HG02970 (cell line): ENCODE data around the gene MOV10L1.
"Not testable (repeated sequence)": the region's sequence is repeated elsewhere in the genome, so short reads cannot be mapped to it uniquely, and the experiment has no call there.

ENCODE experiments used
- ATAC-seq: cut with Tn5 transposase; IDR thresholded peaks from one replicate; pipeline ENCODE4 v1.9.1; 2021; ENCODE audit warnings: mild to moderate bottlenecking, moderate library complexity, moderate number of reproducible peaks; ENCODE audit not compliant: unreplicated experiment, low FRiP score

MOV10L1 gene

DNA sequence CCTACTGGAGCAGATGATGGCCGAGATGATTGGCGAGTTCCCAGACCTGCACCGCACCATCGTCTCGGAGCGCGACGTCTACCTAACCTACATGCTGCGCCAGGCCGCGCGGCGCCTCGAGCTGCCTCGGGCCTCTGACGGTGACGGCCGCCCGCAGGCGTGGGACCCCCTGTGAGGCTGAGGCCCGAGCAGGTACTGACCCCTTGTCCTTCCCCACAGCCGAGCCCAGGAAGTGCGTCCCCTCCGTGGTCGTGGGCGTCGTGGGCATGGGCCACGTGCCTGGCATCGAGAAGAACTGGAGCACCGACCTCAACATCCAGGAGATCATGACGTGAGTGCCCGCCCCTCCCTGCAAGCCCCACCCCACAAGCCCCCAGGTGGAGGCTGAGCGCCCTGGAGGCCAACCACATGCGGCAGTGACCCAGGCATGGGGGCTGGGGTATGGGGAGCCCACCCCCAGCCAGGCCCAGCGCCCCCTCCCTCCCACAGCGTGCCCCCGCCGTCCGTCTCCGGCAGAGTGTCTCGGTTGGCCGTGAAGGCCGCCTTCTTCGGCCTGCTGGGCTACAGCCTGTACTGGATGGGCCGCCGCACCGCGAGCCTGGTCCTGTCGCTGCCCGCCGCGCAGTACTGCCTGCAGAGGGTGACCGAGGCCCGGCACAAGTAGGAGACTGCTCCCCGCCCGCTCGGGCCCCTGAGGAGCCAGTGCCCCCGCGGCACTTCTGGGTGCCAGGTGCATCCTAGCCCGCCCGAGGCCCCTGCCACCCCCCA, 108.2 kb downstream of the MOV10L1 start:
- no peak for ATAC-seq

DNA sequence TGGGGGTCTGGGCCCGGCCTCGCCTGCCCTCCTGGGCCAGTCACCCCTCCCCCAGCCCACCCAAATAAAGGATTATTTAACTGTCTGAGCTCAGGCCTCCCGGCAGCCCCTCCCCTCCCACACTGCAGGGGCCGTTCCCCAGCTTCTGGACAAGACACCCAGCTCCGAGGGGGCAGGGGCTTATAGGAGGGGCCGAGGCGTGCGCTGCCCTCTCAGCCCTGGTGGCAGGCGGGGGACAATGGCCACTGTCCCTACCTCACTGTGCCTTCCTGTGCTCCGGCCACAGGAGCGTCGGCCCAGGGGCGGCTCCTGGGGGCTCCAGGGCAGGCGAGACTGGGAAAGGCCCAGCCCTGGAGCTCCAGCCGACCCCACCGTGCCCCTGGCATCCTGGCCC, 108.8 kb downstream of the MOV10L1 start:
- ATAC-seq = no peak

DNA sequence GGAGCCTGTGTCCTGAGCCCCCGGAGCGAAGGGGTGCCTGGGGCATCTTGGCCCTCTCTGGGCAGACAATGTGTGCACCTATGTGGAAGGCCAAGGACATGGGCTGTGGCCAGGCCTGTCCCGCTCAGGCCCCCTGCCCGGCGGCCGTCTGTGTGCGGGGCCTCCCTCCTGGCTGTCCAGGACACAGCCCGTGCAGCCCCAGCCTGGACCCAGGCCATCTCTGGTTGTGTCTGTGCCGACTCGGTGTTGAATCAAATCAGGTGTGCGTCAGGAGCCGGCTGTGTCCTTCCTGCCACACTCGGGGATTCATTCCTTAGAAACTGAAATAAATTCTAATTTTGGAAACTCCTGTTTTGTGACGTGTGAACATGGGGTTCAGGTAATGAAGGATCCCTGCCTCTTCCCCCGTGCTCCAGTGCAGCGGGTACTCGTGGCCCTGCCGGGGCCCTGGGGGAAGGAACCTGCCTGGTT, 109.5 kb downstream of the MOV10L1 start:
- ATAC-seq = no peak

GRCh38 chr22:50199829-50200460, 110.1 kb downstream of the MOV10L1 start:
- ATAC-seq = no peak

- ATAC-seq = peak; percentile 67
Observed at GRCh38 chr22:50200461-50201190, 110.8 kb downstream of the MOV10L1 start, which contains the start of gene SELENOO. Gene SELENOO, plus strand, starts transcription at chr22:50201011. Its CDS starts 26 bp downstream, at chr22:50201037.

DNA sequence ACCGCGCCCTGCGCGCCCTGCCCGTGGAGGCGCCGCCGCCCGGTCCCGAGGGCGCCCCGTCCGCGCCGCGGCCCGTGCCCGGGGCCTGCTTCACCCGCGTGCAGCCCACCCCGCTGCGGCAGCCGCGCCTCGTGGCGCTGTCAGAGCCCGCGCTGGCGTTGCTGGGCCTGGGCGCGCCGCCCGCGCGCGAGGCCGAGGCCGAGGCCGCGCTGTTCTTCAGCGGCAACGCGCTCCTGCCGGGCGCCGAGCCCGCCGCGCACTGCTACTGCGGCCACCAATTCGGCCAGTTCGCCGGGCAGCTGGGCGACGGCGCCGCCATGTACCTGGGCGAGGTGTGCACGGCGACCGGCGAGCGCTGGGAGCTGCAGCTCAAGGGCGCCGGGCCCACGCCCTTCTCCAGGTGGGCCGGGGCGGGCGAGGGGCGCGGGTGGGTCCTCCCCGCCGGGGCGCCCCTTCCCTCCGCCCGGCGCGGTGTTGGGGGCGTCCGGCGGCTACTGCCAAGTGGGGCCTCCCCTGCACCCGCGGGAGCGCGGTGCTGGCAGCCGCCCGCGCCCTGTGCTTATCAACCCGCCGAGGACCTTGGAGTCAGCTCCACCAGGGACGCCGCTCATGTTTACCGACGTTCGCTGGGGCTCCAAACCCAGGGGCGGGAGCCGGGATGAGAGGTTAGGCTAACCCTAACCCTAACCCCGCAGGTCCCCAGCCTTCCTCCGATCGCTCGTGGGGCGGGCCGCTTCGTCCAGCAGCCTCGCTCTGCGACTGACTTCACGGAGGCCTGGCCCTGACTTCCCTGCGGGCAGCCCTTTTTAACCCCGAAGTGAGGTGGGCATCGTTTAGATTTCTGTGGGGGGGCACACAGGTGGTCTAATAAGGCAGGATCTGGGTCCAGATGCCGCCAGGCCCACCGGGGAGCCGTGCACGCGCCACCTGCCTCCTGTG, 111.7 kb downstream of the MOV10L1 start:
- ATAC-seq = peak; percentile 29

DNA sequence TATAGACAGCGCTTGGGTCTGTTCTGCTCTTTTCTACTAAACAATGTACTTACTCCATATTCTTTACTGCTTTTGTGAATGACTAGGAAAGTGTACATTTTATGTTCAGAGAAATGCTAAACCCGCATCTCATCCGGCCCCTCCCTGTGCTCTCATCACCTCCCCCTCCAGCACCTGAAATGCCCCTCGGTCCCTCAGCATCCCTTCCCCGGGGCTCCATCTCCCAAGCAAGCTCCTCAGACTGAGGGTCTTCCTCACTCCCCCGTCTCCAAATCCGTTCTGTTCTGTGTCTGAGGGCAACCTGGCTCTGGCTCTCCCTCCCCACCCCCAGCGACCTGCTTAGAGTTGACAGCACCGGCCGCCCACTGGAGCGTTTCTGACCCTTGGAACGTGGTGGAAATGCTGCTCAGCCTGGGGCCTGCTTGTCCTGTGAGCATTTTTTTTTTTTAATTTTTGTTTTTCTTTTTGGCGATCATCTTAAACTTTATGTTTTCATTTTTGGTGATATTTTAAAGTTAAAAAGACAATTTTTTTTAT, 112.4 kb downstream of the MOV10L1 start:
- no peak for ATAC-seq

DNA sequence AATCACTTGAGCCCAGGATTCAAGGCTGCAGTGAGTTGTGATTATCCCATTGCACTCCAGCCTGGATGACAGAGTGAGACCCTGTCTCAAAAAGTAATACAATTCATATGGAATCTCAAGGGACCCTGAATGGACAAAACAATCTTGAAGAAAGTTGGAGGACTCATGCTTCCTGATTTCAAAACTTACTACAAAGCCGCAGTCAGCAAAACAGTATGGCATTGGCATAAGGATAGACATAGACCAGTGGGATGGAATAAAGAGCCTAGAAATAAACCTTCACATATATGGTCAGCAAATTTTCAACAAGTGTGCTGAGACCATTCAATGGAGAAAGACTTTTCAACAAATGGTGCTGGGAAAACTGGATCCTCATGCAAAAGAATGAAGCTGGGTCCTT, 113.5 kb downstream of the MOV10L1 start:
- no peak for ATAC-seq

GRCh38 chr22:50204571-50204970, 114.8 kb downstream of the MOV10L1 start:
- no peak for ATAC-seq

DNA sequence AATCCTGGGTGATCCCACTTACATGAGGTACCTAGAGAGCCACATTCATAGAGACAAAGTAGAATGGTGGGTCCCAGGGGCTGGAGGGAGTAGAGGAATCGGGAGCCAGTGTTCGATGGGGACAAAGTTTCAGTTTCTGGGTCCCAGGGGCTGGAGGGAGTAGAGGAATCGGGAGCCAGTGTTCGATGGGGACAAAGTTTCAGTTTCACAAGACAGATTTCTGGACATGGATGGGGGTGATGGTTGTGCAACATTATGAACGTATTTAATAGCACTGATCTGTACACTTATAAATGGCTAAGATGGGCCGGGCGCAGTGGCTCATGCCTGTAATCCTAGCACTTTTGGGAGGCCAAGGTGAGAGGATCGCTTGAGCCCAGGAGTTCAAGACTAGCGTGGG, 115.2 kb downstream of the MOV10L1 start:
- not testable (repeated sequence) for ATAC-seq

GRCh38 chr22:50205781-50206569, 116.2 kb downstream of the MOV10L1 start:
- no peak for ATAC-seq

- ATAC-seq = no peak
Observed at GRCh38 chr22:50206599-50206998, 116.8 kb downstream of the MOV10L1 start.

DNA sequence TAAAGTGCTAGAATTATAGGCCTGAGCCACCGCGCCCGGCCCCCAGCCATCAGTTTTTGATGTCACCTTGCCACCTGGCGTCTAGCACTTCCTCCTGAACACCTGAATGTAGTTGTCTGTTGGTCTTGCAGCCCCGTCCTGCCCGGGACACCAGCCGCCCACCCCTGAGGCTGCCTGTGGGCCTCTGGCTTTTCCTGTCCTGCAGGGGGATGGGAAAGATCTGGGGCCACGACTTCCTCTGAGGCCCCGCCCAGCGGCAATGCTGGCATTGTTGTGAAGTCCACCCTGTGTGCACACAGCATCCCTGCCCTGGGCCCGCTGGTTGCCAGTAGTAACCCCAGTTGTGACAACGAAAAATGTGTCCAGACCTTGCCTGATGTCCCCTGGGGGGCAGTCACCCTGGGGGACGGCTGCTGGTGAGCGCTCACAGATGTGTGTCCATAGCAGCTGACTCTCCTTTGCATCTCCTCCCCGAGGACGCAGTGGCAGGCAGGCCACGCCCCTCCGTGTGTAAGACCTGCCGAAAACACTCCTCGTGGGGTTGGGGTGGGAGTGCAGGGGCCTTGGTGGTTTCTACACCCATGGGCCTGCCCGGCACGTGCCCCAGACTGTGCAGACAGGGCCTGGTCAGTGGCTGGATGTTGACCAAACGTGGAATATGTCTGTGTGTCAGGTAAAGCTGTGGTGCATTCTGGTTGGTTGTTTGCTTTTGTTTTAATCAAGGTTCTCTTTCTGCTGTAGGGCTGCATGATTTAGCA, 117.8 kb downstream of the MOV10L1 start:
- no peak for ATAC-seq

DNA sequence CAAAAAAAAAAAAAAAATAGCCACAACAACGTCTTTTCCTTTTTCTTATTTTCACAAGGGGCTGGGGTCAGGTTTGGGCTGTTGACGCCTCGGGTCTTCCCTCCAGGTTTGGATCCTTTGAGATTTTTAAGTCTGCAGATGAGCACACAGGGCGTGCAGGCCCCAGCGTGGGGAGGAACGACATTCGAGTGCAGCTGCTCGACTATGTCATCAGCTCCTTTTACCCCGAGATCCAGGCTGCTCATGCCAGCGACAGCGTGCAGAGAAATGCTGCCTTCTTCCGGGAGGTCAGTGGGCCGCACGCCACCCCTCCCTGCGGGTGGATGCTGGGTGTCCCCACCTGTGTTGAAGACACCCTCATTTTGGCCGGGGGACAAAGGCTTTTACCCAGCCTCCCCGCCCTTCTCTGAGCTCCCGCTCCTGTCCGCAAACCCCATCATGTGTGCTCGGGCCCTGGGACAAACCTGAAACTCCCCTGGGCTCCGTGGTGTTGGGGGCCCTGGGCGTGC, 118.7 kb downstream of the MOV10L1 start:
- no peak for ATAC-seq

DNA sequence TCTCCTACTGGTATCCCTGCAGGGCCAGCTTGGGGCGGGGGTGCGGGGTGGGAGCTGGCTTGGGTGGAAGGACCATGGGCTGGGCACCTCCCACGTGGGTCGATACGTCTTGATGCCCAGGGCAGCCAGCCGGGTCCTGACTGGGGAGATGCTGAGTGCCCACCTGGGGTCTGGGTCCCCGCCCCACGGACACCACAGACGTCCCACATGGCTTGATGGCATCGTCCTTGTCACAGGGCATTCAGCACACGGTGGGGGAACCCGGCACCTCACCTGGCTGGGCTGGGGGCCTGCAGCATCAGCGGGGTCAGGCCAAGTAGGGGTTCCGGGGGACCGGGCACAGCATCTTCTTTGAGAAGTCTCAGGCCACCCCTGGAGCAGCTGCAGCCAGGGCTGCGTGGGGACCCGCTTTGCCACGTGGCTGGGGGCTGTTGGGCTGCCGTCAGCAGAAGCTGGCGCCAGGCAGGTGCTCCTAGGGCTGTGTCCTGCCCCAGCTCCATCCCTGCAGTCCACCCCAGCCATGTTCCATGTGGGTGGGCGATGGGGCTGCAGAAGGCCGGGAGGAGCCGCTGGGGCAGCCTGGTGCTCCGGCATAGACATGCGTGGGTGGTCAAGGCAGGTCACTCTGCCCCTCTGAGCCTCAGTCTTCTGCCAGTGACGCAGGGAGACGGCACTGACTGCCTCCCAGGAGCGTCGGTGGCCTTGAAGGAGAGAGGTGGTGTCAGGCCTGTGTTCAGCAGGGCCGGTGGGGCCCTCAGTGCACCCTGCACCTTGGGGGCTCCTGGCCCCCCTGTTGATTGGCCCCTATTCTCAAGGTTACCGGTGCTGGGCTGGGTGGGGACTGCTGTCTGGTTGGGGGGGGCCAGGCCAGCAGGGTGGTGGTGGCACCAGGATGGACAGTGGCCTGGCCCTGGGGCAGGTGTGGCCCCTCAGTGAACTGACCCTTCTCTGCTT, 119.4 kb downstream of the MOV10L1 start:
- ATAC-seq = no peak

DNA sequence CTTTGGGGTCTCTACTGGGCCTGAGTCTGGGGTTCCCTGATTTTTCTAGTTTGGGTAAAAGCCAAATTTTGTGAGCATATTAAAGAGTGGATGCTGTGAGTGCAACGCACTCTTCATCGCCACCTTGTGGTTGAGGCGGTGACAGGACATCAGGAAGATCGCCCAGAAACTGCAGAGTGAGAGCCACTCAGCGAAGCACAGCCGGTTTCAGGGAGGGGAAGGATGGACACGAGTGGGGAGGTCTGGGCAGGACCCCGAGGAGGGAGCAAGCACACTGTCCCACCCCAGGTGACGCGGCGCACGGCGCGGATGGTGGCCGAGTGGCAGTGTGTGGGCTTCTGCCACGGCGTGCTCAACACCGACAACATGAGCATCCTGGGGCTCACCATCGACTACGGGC, 120.1 kb downstream of the MOV10L1 start:
- ATAC-seq = no peak
